ENCODE measurements around the gene ZDHHC7. TPM values are rescaled to one million over a fixed set of nuclear protein-coding genes. Genes with fewer than 3 reads are reported as not detected.
A peak's percentile ranks its signal among the peaks of the same experiment; 100 is the strongest.
"Not testable (repeated sequence)": the region's sequence is repeated elsewhere in the genome, so short reads cannot be mapped to it uniquely, and the experiment has no call there.

ZDHHC7 gene
- total and polyA plus RNA-seq, 2 donors (not counting 1 experiment from before 2014, with no cell fraction given) = 96.4 to 135 TPM

- Histone ChIP-seq H3K36me3 (ENCODE audit: control insufficient read depth, insufficient read depth, low read length) (no peaks in the 10 kb centered on the region), H3K4me3 (replicated peaks in 1 of 4; ENCODE audit: control extremely low read depth in 1 of 4, insufficient read depth in 1 of 4, low read depth in 3 of 4, low read length in 4 of 4) (peak overlapping the region; percentile 32 to 62 (median 40)), H3K27me3 (ENCODE audit: control insufficient read depth, insufficient read depth, low read length) (no peaks in the 10 kb centered on the region), H2AFZ (ENCODE audit: low read length) (peak overlapping the region; percentile 79), H3K9ac (ENCODE audit: insufficient read depth, low read length) (peak overlapping the region; percentile 16), H3K9me3 (ENCODE audit: control insufficient read depth, insufficient read depth, low read depth, low read length) (no peaks in the 10 kb centered on the region), H3K4me1 (ENCODE audit: control insufficient read depth, extremely low read depth, insufficient read depth, low read length) (peaks cover 5% of the 10 kb centered on the region), H3K79me2 (ENCODE audit: control insufficient read depth, insufficient read depth, low read length) (no peaks in the 10 kb centered on the region), H4K20me1 (ENCODE audit: control insufficient read depth, extremely low read depth, insufficient read depth, low read length) (no peaks in the 10 kb centered on the region), H3K4me2 (ENCODE audit: extremely low read depth, insufficient read depth, low read length) (peak overlapping the region; percentile 82), H3K27ac (ENCODE audit: insufficient read depth, low read length) (peak overlapping the region; percentile 31)
- TF ChIP-seq CTCF (conservative IDR thresholded peaks at IDR 0.05 in 1 of 2, IDR thresholded peaks at IDR 0.05 in 1 of 2; ENCODE audit: low read depth in 1 of 2, low read length in 2 of 2) = no peak
- no peak for TF ChIP-seq EZH2 (IDR thresholded peaks at IDR 0.05; ENCODE audit: low read length, missing control alignments)
- no peak for DNase-seq (ENCODE audit: low read depth in 2 of 2)
Observed at GRCh38 chr16:85054948-85055492, 43.7 kb upstream of the ZDHHC7 start.

GRCh38 chr16:85054321-85054720 is 43.0 kb upstream of the ZDHHC7 start:
- H3K4me3 ChIP-seq (replicated peaks in 1 of 4; ENCODE audit: control extremely low read depth in 1 of 4, insufficient read depth in 1 of 4, low read depth in 3 of 4, low read length in 4 of 4); H3K4me1 ChIP-seq (ENCODE audit: control insufficient read depth, extremely low read depth, insufficient read depth, low read length); H2AFZ ChIP-seq (ENCODE audit: low read length); H3K9ac ChIP-seq (ENCODE audit: insufficient read depth, low read length); H3K9me3 ChIP-seq (ENCODE audit: control insufficient read depth, insufficient read depth, low read depth, low read length); H3K27me3 ChIP-seq (ENCODE audit: control insufficient read depth, insufficient read depth, low read length); H4K20me1 ChIP-seq (ENCODE audit: control insufficient read depth, extremely low read depth, insufficient read depth, low read length); DNase-seq (ENCODE audit: low read depth in 2 of 2); H3K36me3 ChIP-seq (ENCODE audit: control insufficient read depth, insufficient read depth, low read length); H3K27ac ChIP-seq (ENCODE audit: insufficient read depth, low read length); H3K4me2 ChIP-seq (ENCODE audit: extremely low read depth, insufficient read depth, low read length); H3K79me2 ChIP-seq (ENCODE audit: control insufficient read depth, insufficient read depth, low read length): not testable (repeated sequence)

- no peaks in the 10 kb centered on the region for H3K79me2 ChIP-seq (ENCODE audit: control insufficient read depth, insufficient read depth, low read length)
- H3K9me3 ChIP-seq (ENCODE audit: control insufficient read depth, insufficient read depth, low read depth, low read length) = no peaks in the 10 kb centered on the region
- no peak overlapping the region for H2AFZ ChIP-seq (ENCODE audit: low read length)
- no peak overlapping the region for H3K9ac ChIP-seq (ENCODE audit: insufficient read depth, low read length)
- peaks cover 5% of the 10 kb centered on the region for H3K4me1 ChIP-seq (ENCODE audit: control insufficient read depth, extremely low read depth, insufficient read depth, low read length)
- DNase-seq (ENCODE audit: low read depth in 2 of 2) = peak; percentile 15 to 24
- no peak overlapping the region for H3K4me3 ChIP-seq (replicated peaks in 1 of 4; ENCODE audit: control extremely low read depth in 1 of 4, insufficient read depth in 1 of 4, low read depth in 3 of 4, low read length in 4 of 4)
- H4K20me1 ChIP-seq (ENCODE audit: control insufficient read depth, extremely low read depth, insufficient read depth, low read length) = no peaks in the 10 kb centered on the region
- H3K36me3 ChIP-seq (ENCODE audit: control insufficient read depth, insufficient read depth, low read length) = no peaks in the 10 kb centered on the region
- no peaks in the 10 kb centered on the region for H3K27me3 ChIP-seq (ENCODE audit: control insufficient read depth, insufficient read depth, low read length)
- no peak overlapping the region for H3K27ac ChIP-seq (ENCODE audit: insufficient read depth, low read length)
- TF ChIP-seq CTCF (conservative IDR thresholded peaks at IDR 0.05 in 1 of 2, IDR thresholded peaks at IDR 0.05 in 1 of 2; ENCODE audit: low read depth in 1 of 2, low read length in 2 of 2) (no peak), EZH2 (IDR thresholded peaks at IDR 0.05; ENCODE audit: low read length, missing control alignments) (no peak)
- H3K4me2 ChIP-seq (ENCODE audit: extremely low read depth, insufficient read depth, low read length) = no peak overlapping the region
Observed at GRCh38 chr16:85052536-85052935, 41.2 kb upstream of the ZDHHC7 start.
